HG03280 (cell line): ENCODE measurements around the gene DYNLT2B.
"Not testable (repeated sequence)": the region's sequence is repeated elsewhere in the genome, so short reads cannot be mapped to it uniquely, and the experiment has no call there.

Experiments used
- ATAC-seq: cut with Tn5 transposase; IDR thresholded peaks from one replicate; pipeline ENCODE4 v1.9.1; 2021; ENCODE audit warnings: mild to moderate bottlenecking, moderate library complexity; ENCODE audit not compliant: unreplicated experiment

Gene DYNLT2B

DNA sequence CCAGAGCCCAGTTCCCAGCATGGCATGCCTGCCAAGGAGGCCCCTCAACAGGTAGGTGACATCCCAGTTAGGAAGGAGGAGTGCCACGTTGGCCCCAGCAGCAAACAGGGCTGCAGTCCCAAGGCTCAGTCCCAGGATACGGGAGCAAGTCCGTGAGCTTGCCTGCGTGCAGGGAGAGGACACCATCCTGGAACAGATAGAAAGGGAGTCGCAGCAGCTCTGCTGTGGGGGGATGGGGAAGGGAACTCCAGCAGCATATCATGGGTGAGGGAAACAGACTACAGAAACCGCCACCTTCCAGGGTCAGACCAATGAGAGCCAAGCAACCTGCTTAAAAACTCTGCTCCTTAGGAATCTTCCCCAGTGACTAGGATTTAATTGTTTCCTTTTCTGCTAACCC, 9.4 kb upstream of the DYNLT2B start:
- ATAC-seq = no peak

DNA sequence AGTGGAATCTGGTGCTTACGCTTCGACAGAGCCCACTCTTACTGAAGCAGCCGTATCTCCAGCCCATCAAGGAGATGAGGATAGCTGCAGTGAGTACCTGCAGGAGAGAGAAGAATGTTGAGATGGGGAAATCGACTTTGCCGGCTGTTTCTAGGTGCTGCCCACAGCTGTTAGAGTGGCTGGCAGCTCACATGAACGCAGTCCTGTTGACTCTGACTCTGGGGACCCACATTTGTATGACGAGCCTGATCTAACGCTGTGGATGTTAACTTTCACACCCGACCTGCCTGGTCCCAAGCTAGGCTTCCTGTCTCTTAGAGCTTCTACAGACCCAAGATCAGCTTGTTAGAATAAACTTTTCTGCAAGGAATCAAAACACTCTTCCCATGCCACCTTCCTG, 8.9 kb upstream of the DYNLT2B start:
- no peak for ATAC-seq

DNA sequence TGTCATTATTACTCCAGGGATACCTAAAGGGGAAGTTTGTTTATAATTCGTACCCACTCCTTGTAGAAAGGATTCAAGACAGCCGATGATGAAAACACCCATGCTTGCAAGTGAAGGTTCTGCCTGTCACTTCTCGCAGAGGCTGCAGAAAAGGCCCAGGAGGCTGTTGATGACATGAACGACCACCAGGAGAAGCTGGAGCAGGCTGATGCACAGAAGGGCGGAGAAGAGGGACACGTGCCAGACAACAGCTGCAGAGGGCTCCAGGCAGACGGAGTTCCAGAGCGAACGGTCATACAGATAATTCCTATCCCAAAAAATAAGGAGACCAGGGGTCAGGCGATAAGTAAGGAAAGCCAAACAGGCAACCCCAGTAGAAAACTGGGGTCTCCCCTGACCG, 5.7 kb upstream of the DYNLT2B start:
- no peak for ATAC-seq

DNA sequence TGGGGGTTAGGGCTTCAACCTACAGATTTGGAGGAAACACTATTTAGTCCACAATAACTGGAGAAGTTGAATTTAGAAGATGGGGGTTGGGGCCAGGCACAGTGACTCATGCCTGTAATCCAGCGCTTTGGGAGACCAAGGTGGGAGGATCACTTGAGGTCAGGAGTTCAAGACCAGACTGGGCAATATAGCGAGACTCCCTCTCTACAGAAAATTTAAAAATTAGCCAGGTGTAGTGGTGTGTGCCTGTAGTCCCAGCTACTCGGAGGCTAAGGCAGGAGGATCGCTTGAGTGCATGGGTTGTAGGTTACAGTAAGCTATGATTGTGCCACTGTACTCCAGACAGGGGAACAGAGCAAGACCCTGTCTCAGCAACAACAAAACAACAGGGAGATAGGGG, 5.0 kb upstream of the DYNLT2B start:
- no peak for ATAC-seq

DNA sequence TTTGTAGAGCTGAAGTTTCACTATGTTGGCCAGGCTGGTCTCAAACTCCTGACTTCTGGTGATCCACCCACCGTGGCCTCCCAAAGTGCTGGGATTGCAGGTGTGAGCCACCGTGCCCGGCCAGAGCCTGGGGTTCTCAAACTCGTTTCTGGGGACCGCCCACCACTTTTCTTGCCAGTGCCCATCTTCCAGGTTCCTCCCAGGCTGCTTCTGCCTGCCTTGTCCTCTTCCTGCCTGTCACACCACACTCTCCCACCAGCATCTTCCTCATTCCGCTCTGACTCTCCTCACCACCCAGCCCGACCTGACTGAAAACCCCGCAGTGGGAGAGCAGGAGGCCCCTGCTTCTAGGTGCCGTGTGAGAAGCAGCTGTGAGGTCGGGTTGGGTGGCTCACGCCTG, 3.1 kb upstream of the DYNLT2B start:
- no peak for ATAC-seq

DNA sequence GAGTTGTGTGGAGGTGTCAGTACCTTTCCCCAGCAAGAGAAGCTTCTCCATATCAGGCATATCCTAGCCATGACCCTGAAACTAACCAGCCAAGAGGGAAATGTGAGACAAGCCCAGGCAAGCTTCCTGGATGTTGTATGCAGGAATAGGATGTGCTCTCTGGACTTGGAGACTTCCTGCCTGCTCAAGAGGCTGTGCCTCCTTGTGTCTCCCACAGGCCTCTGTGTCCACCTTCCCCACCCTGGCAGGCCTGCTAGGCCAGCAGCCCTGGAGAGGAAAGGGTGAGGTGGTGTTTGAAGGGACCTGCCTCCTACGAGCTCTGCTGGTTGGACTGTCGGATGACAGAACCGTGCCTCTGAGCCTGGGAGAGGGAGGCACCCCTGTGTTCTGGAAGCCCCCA, 2.1 kb upstream of the DYNLT2B start:
- ATAC-seq = no peak

DNA sequence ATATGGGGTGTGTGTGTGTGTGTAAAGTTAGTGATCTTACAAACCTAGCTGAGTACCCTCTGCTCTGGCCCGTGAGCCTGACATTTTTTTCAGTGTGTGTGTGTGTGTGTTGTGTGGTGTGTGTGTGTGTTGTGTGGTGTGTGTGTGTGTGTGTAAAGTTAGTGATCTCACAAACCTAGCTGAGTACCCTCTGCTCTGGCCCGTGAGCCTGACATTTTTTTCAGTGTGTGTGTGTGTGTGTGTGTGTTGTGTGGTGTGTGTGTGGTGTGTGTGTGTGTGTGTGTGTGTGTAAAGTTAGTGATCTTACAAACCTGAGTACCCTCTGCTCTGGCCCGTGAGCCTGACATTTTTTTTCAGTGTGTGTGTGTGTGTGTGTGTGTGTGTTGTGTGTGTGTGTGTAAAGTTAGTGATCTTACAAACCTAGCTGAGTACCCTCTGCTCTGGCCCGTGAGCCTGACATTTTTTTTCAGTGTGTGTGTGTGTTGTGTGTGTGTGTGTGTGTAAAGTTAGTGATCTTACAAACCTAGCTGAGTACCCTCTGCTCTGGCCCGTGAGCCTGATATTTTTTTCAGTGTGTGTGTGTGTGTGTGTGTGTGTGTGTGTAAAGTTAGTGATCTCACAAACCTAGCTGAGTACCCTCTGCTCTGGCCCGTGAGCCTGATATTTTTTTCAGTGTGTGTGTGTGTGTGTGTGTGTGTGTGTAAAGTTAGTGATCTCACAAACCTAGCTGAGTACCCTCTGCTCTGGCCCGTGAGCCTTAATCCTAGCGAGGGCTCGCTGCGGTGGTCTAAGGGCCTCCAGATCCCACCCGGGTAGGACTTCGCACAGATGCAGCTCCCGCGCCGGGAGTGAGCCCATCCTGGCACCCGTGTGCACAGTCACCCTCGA, 997 bp downstream of the DYNLT2B start:
- not testable (repeated sequence) for ATAC-seq

DNA sequence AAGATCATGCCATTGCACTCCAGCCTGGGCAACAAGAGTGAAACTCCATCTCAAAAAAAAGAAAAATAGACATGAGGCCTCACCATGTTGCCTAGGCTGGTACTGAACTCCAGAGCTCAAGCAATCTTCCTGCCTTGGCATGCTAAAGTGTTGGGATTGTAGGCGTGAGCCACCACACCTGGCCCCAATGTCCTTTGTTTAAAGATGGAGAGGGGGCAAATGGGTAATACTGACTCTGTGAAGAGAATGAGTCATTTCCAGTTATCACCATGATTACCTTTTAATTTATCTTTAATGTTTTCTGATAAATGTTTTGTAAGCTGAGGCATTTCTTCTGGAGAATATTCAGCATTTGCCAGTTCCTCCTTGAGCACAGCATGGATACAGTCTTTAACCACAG, 2.2 kb downstream of the DYNLT2B start:
- no peak for ATAC-seq

DNA sequence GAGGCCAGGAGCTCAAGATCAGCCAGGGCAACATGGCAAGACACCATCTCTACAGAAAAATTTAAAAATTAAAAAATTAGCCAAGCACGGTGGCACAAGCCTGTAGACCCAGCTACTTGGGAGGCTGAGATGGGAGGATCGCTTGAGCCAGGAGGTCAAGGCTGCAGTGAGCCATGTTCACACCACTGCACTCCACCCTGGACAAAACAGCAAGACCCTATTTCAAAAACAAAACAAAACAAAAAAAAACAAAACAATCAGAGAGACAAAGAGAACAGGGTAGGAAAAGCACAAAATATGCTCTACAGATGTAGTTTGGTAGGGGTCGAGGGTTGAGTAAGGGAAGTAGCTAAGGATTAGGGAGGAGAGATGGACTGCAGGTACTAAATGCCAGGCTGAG, 3.4 kb downstream of the DYNLT2B start:
- no peak for ATAC-seq

DNA sequence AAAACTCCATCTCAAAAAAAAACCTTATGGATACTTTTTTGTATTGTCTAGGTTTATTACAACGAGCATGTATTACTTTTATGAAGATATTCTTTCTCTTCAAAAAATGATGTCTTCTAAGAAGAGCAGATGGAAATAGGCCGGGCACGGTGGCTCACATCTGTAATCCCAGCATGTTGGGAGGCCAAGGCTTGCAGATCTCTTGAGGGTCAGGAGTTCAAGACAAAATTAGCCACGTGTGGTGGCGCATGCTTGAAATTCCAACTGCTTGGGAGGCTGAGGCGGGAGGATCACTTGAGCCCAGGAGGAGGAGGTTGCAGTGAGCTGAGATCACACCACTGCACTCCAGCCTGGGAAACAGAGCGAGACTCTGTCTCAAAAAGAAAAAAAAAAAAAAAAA, 4.0 kb downstream of the DYNLT2B start:
- not testable (repeated sequence) for ATAC-seq

DNA sequence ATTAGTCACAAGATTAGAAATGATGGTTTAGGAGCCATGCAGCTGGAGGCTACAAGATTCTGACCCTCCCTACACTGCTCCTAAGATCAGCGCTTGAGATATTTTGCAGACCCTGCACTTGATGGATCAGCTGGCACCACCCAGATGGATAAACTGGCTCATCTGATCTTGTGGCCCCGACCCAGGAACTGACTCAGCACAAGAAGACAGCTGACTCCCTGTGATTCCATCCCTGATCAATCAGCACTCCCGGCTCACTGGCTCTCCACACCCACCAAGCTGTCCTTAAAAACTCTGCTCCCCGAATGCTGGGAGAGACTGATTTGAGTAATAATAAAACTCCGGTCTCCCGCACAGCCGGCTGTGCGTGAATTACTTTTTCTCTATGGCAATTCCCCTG, 15.1 kb downstream of the DYNLT2B start:
- ATAC-seq = not testable (repeated sequence)

DNA sequence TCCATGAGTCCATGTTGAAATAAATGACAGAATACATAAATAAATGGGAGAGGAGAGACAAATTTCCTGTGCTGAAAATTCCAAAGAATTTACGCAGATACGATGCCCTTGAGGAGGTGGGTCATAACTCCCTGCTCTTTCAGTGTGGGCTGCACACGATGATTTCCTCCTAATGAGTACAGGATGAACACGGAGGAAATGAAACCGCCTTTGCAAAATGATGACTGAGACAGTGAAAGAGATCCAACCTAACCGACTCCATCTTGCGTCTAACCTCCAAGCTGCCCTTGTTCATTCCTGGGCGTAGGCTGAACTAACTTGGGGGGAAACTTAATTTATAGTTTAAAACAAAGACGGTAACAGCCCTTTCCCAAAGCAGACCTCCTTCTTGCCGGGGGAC, 15.5 kb downstream of the DYNLT2B start:
- ATAC-seq = not testable (repeated sequence)

DNA sequence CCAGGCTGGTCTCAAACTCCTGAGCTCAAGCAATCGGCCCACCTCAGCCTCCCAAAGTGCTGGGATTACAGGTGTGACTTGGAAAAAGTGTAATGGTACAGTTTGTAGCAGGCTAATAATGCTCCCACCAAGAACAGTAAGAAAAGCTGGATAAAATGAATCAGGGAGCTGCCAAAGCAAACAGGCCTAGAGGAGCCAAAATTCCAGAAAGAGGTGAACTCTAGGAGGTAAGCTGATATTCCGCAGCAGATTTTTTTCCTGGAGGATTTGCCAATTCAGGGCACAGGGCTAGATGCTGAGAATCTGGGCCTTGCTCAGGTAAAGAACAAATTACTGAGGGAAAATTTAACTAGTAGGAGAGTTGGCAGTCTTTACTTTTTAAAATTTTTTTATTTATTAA, 19.5 kb downstream of the DYNLT2B start:
- ATAC-seq = no peak

DNA sequence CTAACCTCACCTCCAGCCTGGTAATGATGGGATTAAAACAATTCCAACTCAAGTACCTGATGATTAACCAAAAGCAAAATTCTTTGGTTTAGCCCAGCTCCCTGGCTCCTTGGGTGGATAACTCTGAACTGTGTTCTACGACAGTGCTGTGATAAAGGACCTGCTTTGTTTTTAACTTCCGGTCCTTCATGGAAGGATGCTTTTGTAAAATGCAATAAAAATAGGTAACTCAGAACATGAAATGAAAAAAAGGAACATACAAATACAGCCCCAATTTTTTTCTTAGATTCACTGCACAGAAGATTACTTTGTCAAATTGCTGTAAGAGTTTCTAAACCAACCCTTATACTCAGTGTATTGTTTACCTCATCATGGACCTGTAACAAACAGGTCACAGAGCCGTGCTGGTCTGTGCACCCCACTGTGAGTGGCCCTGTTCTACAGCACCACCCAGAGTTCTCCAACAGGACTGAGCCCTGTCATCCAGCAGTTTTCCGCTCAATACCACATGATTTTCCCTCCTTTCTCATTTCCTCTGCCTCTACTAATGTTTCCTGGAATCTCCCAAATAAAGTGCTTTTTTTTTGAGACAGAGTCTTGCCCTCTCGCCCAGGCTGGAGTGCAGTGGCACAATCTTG, 25.6 kb downstream of the DYNLT2B start:
- peak; percentile 40 for ATAC-seq

DNA sequence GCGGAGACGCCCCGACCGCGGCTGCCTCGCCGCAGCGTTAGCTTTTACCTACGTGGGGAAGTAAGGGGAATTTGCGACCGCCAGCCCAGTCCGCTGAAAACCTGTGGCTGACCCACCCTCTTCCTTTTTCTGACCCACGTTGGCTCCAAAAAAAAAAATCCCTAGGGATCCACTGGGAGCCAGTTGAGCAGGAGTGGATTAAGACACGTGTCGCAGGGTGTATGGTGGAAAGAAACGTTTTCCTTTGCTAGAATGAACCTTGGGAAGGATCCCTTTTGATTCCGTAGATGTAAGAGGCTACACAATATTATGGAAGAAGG, 29.9 kb downstream of the DYNLT2B start:
- no peak for ATAC-seq

DNA sequence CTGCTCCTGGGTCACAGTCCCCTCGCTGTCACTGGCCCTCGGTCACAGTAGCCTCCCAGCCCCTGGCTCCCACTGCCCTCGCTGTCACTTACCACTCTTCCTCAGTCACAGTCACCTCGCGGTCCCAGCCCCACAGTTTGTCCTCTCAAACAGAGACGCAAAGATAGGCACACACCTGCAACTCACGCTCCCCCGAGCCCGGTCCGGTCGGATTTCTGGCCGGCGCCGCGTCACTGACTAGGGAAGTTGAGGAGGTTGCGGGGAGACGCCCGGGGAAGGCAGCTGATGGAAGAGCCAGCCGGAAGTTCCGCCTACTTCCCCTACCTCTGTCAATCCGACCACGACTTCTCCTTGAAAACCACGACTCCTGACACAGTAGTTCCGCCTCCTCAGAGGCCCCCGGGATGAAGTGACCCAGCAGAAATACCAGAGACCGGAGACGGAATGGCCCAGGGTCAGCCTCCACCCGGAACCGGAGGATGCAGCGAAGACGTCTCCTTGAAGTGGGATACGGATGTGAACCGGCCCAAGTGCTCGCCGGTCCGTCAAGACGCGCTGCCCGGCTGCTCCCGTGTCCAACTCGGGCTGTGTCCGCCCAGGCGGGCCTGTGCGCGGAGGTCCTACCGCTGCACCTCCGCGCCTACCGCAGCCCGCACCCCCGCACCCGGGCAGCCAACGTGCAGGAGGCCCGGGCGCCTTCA, 30.4 kb downstream of the DYNLT2B start, which contains the start of gene PCYT1A:
TSS of gene PCYT1A (minus strand) at position 287 of the 701 bp plus-strand sequence. CDS start 17,195 bp downstream, outside the sequence.
- ATAC-seq = peak; percentile 75

DNA sequence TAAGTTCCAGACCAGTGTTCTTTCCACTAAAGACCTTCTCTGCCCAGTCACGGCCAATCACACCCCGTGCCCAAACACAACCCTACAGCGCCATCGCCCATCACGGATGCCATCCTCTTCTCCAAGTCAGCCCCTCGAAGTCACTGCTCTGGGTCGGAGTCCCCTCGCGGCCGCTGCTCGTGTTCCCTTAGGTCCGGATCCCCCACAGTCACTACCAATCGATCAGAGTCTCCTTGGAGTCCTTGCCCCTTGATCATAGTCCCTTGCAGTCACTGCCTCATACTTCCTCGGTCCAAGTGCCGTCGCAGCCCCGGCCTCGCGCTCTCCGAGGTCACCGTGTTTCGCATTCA, 31.0 kb downstream of the DYNLT2B start:
- peak; percentile 16 for ATAC-seq

DNA sequence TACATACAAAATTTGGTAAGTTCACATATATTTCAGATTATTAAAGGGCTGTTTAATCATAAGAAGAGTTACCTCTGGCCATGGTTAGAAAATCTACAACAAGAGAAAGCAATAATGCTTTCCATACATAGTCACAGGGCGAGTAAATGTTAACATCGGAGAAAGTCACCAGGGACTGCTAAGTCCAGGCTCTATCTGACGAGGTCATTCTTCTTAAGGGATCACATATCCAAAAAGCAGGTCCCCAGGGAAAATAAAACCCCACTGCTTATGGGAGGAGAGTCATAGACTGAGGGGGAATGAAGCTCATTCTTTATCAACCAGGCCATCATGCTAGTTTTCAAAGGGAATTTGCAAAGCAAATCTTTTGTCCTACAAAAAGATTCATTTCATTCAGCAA, 33.6 kb downstream of the DYNLT2B start:
- ATAC-seq = no peak

DNA sequence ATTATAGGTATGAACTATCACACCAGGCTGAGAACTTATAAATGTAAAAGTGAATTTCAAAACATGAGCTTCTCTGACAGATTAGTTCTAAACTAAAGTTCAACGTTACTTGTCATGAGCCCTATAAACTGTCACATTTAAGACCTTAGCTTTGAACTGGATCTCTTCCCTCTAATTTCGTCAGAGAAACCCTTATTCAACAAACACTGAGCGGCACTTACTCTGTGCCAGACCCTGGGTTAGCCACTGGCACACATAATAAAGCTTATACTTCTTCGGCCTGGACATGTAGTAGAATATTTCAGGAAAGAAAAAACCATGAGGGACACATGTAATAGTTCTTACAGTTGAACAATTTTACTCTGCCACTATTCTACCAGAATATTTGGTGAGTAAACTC, 36.1 kb downstream of the DYNLT2B start:
- no peak for ATAC-seq

DNA sequence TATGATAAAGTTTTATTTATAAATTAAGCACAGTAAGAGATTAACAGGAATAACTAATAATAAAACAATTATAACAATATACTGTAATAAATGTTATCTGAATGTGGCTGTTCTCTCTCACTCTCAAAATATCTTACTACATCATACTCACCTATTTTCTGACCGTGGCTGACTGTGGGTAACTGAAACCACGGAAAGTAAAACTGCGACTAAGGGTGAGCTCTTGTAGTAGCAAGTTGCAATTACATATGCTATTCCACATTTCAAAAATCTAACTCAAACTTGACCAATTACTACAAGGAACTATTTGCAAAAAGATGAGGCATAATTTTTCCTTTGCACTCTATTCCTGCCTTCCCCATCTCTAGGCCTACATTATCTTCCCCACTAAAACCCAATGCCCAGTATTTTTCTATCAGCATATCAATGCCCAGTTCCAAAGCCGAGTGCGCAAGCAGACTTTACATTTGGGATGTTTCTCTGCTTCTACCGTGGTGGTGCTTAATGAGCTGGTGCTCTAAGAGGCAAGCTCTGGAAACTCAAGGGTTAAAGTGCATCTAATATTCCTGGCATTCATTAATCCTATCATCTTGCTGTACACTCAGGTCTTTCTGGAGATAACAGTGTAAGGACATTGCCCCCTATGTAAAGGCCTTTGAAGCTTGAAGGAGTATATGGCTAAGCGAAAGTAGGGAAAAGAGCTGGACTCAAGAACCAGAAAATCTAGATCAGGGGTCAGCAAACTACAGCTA, 37.2 kb downstream of the DYNLT2B start:
- peak; percentile 76 for ATAC-seq

DNA sequence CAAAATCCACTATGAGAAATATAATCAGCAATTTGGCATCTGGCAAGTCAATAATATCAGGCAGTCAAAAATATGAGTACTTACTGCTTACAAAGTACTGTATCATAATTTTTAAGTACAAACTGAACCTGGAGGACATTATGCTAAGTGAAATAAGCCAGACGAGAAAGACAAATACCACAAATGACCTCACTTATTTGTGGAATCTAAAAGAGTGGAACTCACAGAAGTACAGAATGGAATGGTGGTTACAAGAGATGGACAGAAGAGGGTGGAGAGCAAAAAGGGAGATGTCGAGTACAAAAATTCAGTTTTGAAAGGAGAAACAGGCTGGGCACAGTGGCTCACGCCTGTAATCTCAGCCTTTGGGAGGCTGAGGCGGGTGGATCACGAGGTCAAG, 42.9 kb downstream of the DYNLT2B start:
- ATAC-seq = no peak
